HepG2 (cell line): ENCODE measurements around the gene DNMT3A. TPM values are rescaled to one million over a fixed set of nuclear protein-coding genes. Genes with fewer than 3 reads are reported as not detected.

Source experiments
- ATAC-seq: fragments of 200-7000 bp; cut with Tn5 transposase; 3 replicates; pipeline ENCODE4 v1.9.1; 2020; ENCODE audit warnings: mild to moderate bottlenecking, moderate library complexity
- BruUV-seq: library from RNA; stranded (reverse); fragments of 400-500 nt; replicated peaks from 2 replicates; lab custom pipeline; 2021; lab: Mats Ljungman, UMichigan
- CTCF ChIA-PET: fragments of 300-600 bp; formaldehyde crosslinking; extraction: SDS; loops from one replicate; lab custom pipeline; 2021; ENCODE audit warnings: low total read pairs, inconsistent platforms, low intra/inter-chr PET ratio; lab: Yijun Ruan, JAX
- POLR2A ChIA-PET: fragments of 350-600 bp; sonication (Branson Sonifier 250); formaldehyde crosslinking; loops from one replicate; lab custom pipeline; 2020; ENCODE audit warnings: antibody characterized with exemption, inconsistent platforms; lab: Yijun Ruan, JAX
- DNase-seq: peaks from one replicate; pipeline ENCODE4 v3.0.0-alpha.2; 2015; ENCODE audit warnings: low spot score
- FAIRE-seq: peaks from 3 replicates; lab custom pipeline; 2011; peaks lifted over from hg19 to GRCh38; lab: Jason Lieb, UNC
- H2AFZ ChIP-seq: one replicate; pipeline ENCODE4 v1.6.1; 2011; ENCODE audit warnings: low read length, inconsistent platforms
- H3K27ac ChIP-seq: fragments of 300-600 bp; 3 replicates; pipeline ENCODE4 v1.8.0; 2011; ENCODE audit warnings: mixed run types, mild to moderate bottlenecking, mixed read lengths, low read length, inconsistent platforms; ENCODE audit not compliant: insufficient read depth; ENCODE audit errors: extremely low read length
- H3K27me3 ChIP-seq, 2 experiments: fragments of 200-600 bp in 1 of 2; 2 replicates in 1 of 2; 3 replicates in 1 of 2; pipeline versions ENCODE4 v1.6.0 to v1.8.0; 2011; ENCODE audit warnings: low read length in 2 of 2, mild to moderate bottlenecking in 2 of 2, moderate library complexity in 2 of 2, inconsistent platforms in 1 of 2; ENCODE audit not compliant: insufficient read depth in 2 of 2, control insufficient read depth in 1 of 2
- H3K36me3 ChIP-seq, 2 experiments: fragments of 200-600 bp in 1 of 2; replicated peaks in 1 of 2; 2 replicates in 1 of 2; 3 replicates in 1 of 2; pipeline versions ENCODE4 v1.5.1 to v1.8.0; 2011; ENCODE audit warnings: low read length in 2 of 2, inconsistent platforms in 1 of 2; ENCODE audit not compliant: insufficient read depth in 2 of 2, control insufficient read depth in 1 of 2
- H3K4me1 ChIP-seq: 2 replicates; pipeline ENCODE4 v1.5.1; 2012; ENCODE audit warnings: low read length, inconsistent platforms; ENCODE audit not compliant: insufficient read depth
- H3K4me2 ChIP-seq: 2 replicates; pipeline ENCODE4 v1.6.0; 2011; ENCODE audit warnings: low read depth, low read length, inconsistent platforms
- H3K4me3 ChIP-seq, 3 experiments: fragments of 200-600 bp in 1 of 3; sonication (generic), shearing (Covaris generic) in 1 of 3; replicated peaks in 1 of 3; 2 replicates each; pipeline ENCODE4 v1.5.1; 2011 to 2016; ENCODE audit warnings: low read length in 3 of 3, inconsistent platforms in 2 of 3, low read depth in 2 of 3, mild to moderate bottlenecking in 2 of 3, control low read depth in 1 of 3, mixed read lengths in 1 of 3; ENCODE audit not compliant: insufficient read depth in 1 of 3
- H3K79me2 ChIP-seq: one replicate; pipeline ENCODE4 v1.6.1; 2011; ENCODE audit warnings: low read length, inconsistent platforms; ENCODE audit not compliant: insufficient read depth
- H3K9ac ChIP-seq: 2 replicates; pipeline ENCODE4 v1.6.0; 2011; ENCODE audit warnings: mild to moderate bottlenecking, low read depth, low read length, inconsistent platforms; ENCODE audit not compliant: insufficient read depth
- H3K9me3 ChIP-seq: 2 replicates; pipeline ENCODE4 v1.5.1; 2012; ENCODE audit warnings: mild to moderate bottlenecking, low read length
- H4K20me1 ChIP-seq: 2 replicates; pipeline ENCODE4 v1.6.0; 2011; ENCODE audit warnings: inconsistent platforms, mild to moderate bottlenecking, low read length, moderate library complexity; ENCODE audit not compliant: insufficient read depth
- GABPA ChIP-seq, 2 experiments: IDR thresholded peaks; 2 replicates each; pipeline ENCODE4 v1.6.1; 2011 to 2016; ENCODE audit warnings: low read depth in 2 of 2, low read length in 1 of 2, missing biosample characterization in 1 of 2, missing genetic modification characterization in 1 of 2
- GLMP ChIP-seq: sonication (generic); formaldehyde crosslinking; IDR thresholded peaks from 2 replicates; pipeline ENCODE4 v1.9.0; 2021; ENCODE audit warnings: missing genetic modification reagents, mild to moderate bottlenecking, borderline replicate concordance
- GMEB2 ChIP-seq: IDR thresholded peaks from 2 replicates; pipeline ENCODE4 v1.6.1; 2016; ENCODE audit warnings: missing biosample characterization, missing genetic modification reagents, low read depth
- GPN1 ChIP-seq: sonication (generic); formaldehyde crosslinking; IDR thresholded peaks from 2 replicates; pipeline ENCODE4 v1.5.1; 2020; ENCODE audit warnings: missing genetic modification reagents, borderline replicate concordance
- IRX3 ChIP-seq: sonication (generic); formaldehyde crosslinking; IDR thresholded peaks from 2 replicates; pipeline ENCODE4 v1.8.1; 2023; ENCODE audit warnings: mild to moderate bottlenecking, low read depth, missing genetic modification reagents, borderline replicate concordance
- KLF12 ChIP-seq: sonication (generic); formaldehyde crosslinking; IDR thresholded peaks from 2 replicates; pipeline ENCODE4 v1.4.0; 2020; ENCODE audit warnings: missing genetic modification reagents, borderline replicate concordance
- RARG ChIP-seq: sonication (generic); formaldehyde crosslinking; IDR thresholded peaks from 2 replicates; pipeline ENCODE4 v1.4.0; 2020; ENCODE audit warnings: low read depth, mild to moderate bottlenecking, missing genetic modification reagents
- RFXAP ChIP-seq: sonication (generic); formaldehyde crosslinking; IDR thresholded peaks from 2 replicates; pipeline ENCODE4 v1.4.0; 2020; ENCODE audit warnings: missing genetic modification reagents, borderline replicate concordance
- SMAD1 ChIP-seq: sonication (generic); formaldehyde crosslinking; IDR thresholded peaks from 2 replicates; pipeline ENCODE4 v1.4.0; 2020; ENCODE audit warnings: missing genetic modification reagents, low read depth, mild to moderate bottlenecking, borderline replicate concordance
- TCF7L2 ChIP-seq: IDR thresholded peaks from 2 replicates; pipeline ENCODE4 v1.6.1; 2011; ENCODE audit warnings: mild to moderate bottlenecking, low read depth, low read length, moderate library complexity
- TFDP1 ChIP-seq: IDR thresholded peaks from 2 replicates; pipeline ENCODE4 v1.6.1; 2016; ENCODE audit warnings: missing compliant biosample characterization, missing genetic modification reagents, borderline replicate concordance
- ZBTB3 ChIP-seq: sonication (generic); formaldehyde crosslinking; IDR thresholded peaks from 2 replicates; pipeline ENCODE4 v1.4.0; 2020; ENCODE audit warnings: low read depth, mild to moderate bottlenecking, moderate library complexity, missing genetic modification reagents, borderline replicate concordance
- ZEB1 ChIP-seq: IDR thresholded peaks from 2 replicates; pipeline ENCODE4 v1.6.1; 2012; ENCODE audit warnings: mild to moderate bottlenecking, low read depth, inconsistent platforms; ENCODE audit not compliant: insufficient replicate concordance
- ZKSCAN1 ChIP-seq: fragments of 150-350 bp; IDR thresholded peaks from 2 replicates; pipeline ENCODE4 v1.6.1; 2014; ENCODE audit warnings: low read length
- ZNF891 ChIP-seq: sonication (generic); formaldehyde crosslinking; IDR thresholded peaks from 2 replicates; pipeline ENCODE4 v1.5.0; 2020; ENCODE audit warnings: mild to moderate bottlenecking, missing genetic modification reagents
- WGBS: methylation state at CpG from one replicate; pipeline ENCODE4 v1.1.6; 2017; ENCODE audit warnings: low lambda C conversion rate; 5-methylcytosine and 5-hydroxymethylcytosine counted together
- in situ Hi-C: cut with HindIII; loops from 2 replicates; pipeline ENCODE4 v1.10.0; 2017; ENCODE audit warnings: low pct_unique_long_range_greater_than_20kb; ENCODE audit not compliant: extremely low pct_ligation_motif_present
- intact Hi-C: fragments of 100-400 bp; cut with micrococcal nuclease; formaldehyde crosslinking; loops from one replicate; pipeline ENCODE4 v1.10.0; 2022; ENCODE audit not compliant: unreplicated experiment
- polyA plus RNA-seq, 8 experiments: library from polyadenylated mRNA; depleted of rRNA in 3 of 8; stranded (reverse) in 7 of 8; unstranded in 1 of 8; fragments of >200 nt; fragmentation: Illumina TruSeq in 4 of 8; extraction: Trizol in 4 of 8; gene quantifications; 2 replicates each; pipeline versions ENCODE4 v1.2.1 to v1.2.3, GENCODE V29; 2011 to 2016; ENCODE audit warnings: low read depth in 4 of 8, missing spikeins in 1 of 8, mixed read lengths in 1 of 8; ENCODE audit not compliant: insufficient read depth in 1 of 8
- total RNA-seq, 5 experiments: library from RNA; depleted of rRNA; stranded (reverse); fragments of >200 nt; fragmentation: Illumina TruSeq; extraction: Trizol; gene quantifications; 2 replicates each; pipeline ENCODE4 v1.2.3, GENCODE V29; 2016; ENCODE audit warnings: low read depth in 1 of 5

Gene DNMT3A
- total and polyA plus RNA-seq, 2 of the 13 experiments (the other 11 are each of a cell fraction or from before 2014, with no cell fraction given), result 14.7 to 29.1 TPM

- ChIA-PET POLR2A (no interaction called here), CTCF (no interaction called here)
- DNase-seq, result no peak
These were observed 23.5 kb upstream of the DNMT3A start for GRCh38 chr2:25365241-25365640.

GRCh38 chr2:25363733-25364132, 22.0 kb upstream of the DNMT3A start:
- H4K20me1 ChIP-seq, result no peaks in the 10 kb centered on the region
- POLR2A ChIA-PET, result no interaction called here
- no peak overlapping the region for H3K4me2 ChIP-seq
- H3K27me3 ChIP-seq, result peaks cover 5 to 58% of the 10 kb centered on the region in 2 experiments; a peak in 4 of 5 replicates
- intact Hi-C loops (loop anchor here (2.0 kb wide), 1 partner anchor 13 kb away; no protein-coding TSS in a partner anchor), in situ Hi-C loops (no loop called here)
- no peaks in the 10 kb centered on the region for H3K36me3 ChIP-seq
- no TSS peak for BruUV-seq
- ATAC-seq (no peak), DNase-seq (no peak), FAIRE-seq (no peak)
- CTCF ChIA-PET, result no interaction called here
- no peak overlapping the region for H3K27ac ChIP-seq
- H3K79me2 ChIP-seq, result no peaks in the 10 kb centered on the region
- H3K9ac ChIP-seq, result no peak overlapping the region
- 64% methylated on average over 6 of the region's 7 CpGs for WGBS
- no peak overlapping the region for H3K4me3 ChIP-seq
- no peaks in the 10 kb centered on the region for H3K9me3 ChIP-seq
- TF ChIP-seq ZEB1 (no peak), ZNF891 (CRISPR knock-in tag) (no peak), SMAD1 (CRISPR knock-in tag) (no peak), GPN1 (CRISPR knock-in tag) (no peak), TCF7L2 (no peak), RARG (CRISPR knock-in tag) (no peak), IRX3 (CRISPR knock-in tag) (no peak), GLMP (CRISPR knock-in tag) (no peak), ZBTB3 (CRISPR knock-in tag) (no peak), RFXAP (CRISPR knock-in tag) (no peak), GMEB2 (CRISPR knock-in tag) (no peak), ZKSCAN1 (no peak), TFDP1 (no peak)
- TF ChIP-seq, all 625 proteins: peak for 0
- no peak overlapping the region for H2AFZ ChIP-seq
- H3K4me1 ChIP-seq, result peaks cover 14% of the 10 kb centered on the region

More at GRCh38 chr2:25365241-25365640, 23.5 kb upstream of the DNMT3A start:
- ATAC-seq (no peak), FAIRE-seq (no peak)
- Histone ChIP-seq H3K79me2 (no peaks in the 10 kb centered on the region), H4K20me1 (no peaks in the 10 kb centered on the region), H3K27me3 (peaks cover 5 to 55% of the 10 kb centered on the region in 2 experiments; a peak in 4 of 5 replicates), H3K9ac (no peak overlapping the region), H3K36me3 (no peaks in the 10 kb centered on the region), H2AFZ (no peak overlapping the region), H3K9me3 (no peaks in the 10 kb centered on the region), H3K4me1 (peaks cover 14% of the 10 kb centered on the region), H3K4me2 (no peak overlapping the region), H3K4me3 (no peak overlapping the region), H3K27ac (no peak overlapping the region)
- in situ Hi-C loops, result no loop called here
- 35% methylated on average over 5 of the region's 5 CpGs for WGBS
- TF ChIP-seq KLF12 (no peak), GABPA (IDR thresholded peaks at IDR 0.05; ENCODE audit: low read depth, low read length) (0 out of 2 replicates have a peak, but pooled peaks have one; percentile 1), GABPA (CRISPR knock-in tag; IDR thresholded peaks at IDR 0.05; ENCODE audit: low read depth) (no peak)
- intact Hi-C loops, result no loop called here
- BruUV-seq, result no TSS peak
